PC-3 (cell line): ENCODE measurements around the gene PLAGL2. TPM values are rescaled to one million over a fixed set of nuclear protein-coding genes. Genes with fewer than 3 reads are reported as not detected.
A peak's percentile ranks its signal among the peaks of the same experiment; 100 is the strongest.

Experiments used
- ATAC-seq: fragments of 200-7000 bp; cut with Tn5 transposase; 2 replicates; pipeline ENCODE4 v1.9.1; 2020; ENCODE audit warnings: mild to moderate bottlenecking, moderate library complexity
- BruUV-seq: library from RNA; stranded (reverse); fragments of 400-500 nt; replicated peaks from 2 replicates; lab custom pipeline; 2021; lab: Mats Ljungman, UMichigan
- CTCF ChIA-PET: fragments of 300-600 bp; sonication (Branson Sonifier 250); formaldehyde crosslinking; loops from one replicate; lab custom pipeline; 2022; ENCODE audit warnings: antibody characterized with exemption; lab: Charles Lee
- POLR2A ChIA-PET: fragments of 300-600 bp; sonication (Branson Sonifier 250); formaldehyde crosslinking; loops from one replicate; lab custom pipeline; 2022; ENCODE audit warnings: antibody characterized with exemption; ENCODE audit not compliant: unreplicated experiment; lab: Charles Lee
- DNase-seq: peaks from one replicate; pipeline ENCODE4 v3.0.0-alpha.2; 2015
- H2AFZ ChIP-seq: fragments of 300-600 bp; sonication (generic); 2 replicates; pipeline ENCODE4 v1.6.0; 2016; ENCODE audit warnings: antibody characterized with exemption, low read length
- H3F3A ChIP-seq: fragments of 300-600 bp; sonication (generic); one replicate; pipeline ENCODE4 v1.6.0; 2017; ENCODE audit warnings: antibody characterized with exemption, low read length, control low read depth, mild to moderate bottlenecking; ENCODE audit not compliant: unreplicated experiment
- H3K27ac ChIP-seq: fragments of 300-600 bp; sonication (generic); 2 replicates; pipeline ENCODE4 v1.5.1; 2016; ENCODE audit warnings: mild to moderate bottlenecking, low read length
- H3K27me3 ChIP-seq: fragments of 300-600 bp; sonication (generic); 2 replicates; pipeline ENCODE4 v1.6.1; 2016; ENCODE audit warnings: low read length, mixed read lengths
- H3K36me3 ChIP-seq: fragments of 300-600 bp; sonication (generic); 2 replicates; pipeline ENCODE4 v1.6.1; 2016; ENCODE audit warnings: low read depth, mixed run types, low read length, mixed read lengths
- H3K4me1 ChIP-seq: fragments of 300-600 bp; sonication (generic); 2 replicates; pipeline ENCODE4 v1.5.1; 2016; ENCODE audit warnings: low read length; ENCODE audit not compliant: insufficient read depth
- H3K4me2 ChIP-seq: fragments of 300-600 bp; sonication (generic); 2 replicates; pipeline ENCODE4 v1.6.0; 2016; ENCODE audit warnings: low read length
- H3K4me3 ChIP-seq: fragments of 300-600 bp; sonication (generic); 2 replicates; pipeline ENCODE4 v1.5.1; 2016; ENCODE audit warnings: mild to moderate bottlenecking, low read length, mixed read lengths
- H3K79me2 ChIP-seq: fragments of 300-600 bp; sonication (generic); 2 replicates; pipeline ENCODE4 v1.6.1; 2017; ENCODE audit warnings: low read length, mixed read lengths
- H3K9ac ChIP-seq: fragments of 300-600 bp; sonication (generic); 2 replicates; pipeline ENCODE4 v1.6.0; 2016; ENCODE audit warnings: mild to moderate bottlenecking, low read length
- H3K9me2 ChIP-seq: fragments of 300-600 bp; sonication (generic); replicated peaks from 2 replicates; pipeline ENCODE4 v1.6.1; 2016; ENCODE audit warnings: mixed run types, low read length, mixed read lengths
- H3K9me3 ChIP-seq: fragments of 300-600 bp; sonication (generic); 2 replicates; pipeline ENCODE4 v1.6.1; 2016; ENCODE audit warnings: low read length, mixed read lengths
- H4K20me1 ChIP-seq: fragments of 300-600 bp; sonication (generic); 2 replicates; pipeline ENCODE4 v1.6.1; 2016; ENCODE audit warnings: low read length, mixed read lengths
- EZH2 ChIP-seq: fragments of 300-600 bp; sonication (generic); IDR thresholded peaks from one replicate; pipeline ENCODE4 v1.6.1; 2017; ENCODE audit warnings: antibody characterized with exemption, mild to moderate bottlenecking, low read length; ENCODE audit not compliant: unreplicated experiment
- EZH2phosphoT487 ChIP-seq: fragments of 300-600 bp; sonication (generic); IDR thresholded peaks from 2 replicates; pipeline ENCODE4 v1.6.1; 2018; ENCODE audit warnings: mild to moderate bottlenecking, antibody characterized with exemption, low read length, borderline replicate concordance
- intact Hi-C: fragments of 100-400 bp; cut with micrococcal nuclease; formaldehyde crosslinking; loops from 2 replicates; pipeline ENCODE4 v1.9.0; 2023
- total RNA-seq: library from RNA; depleted of rRNA; stranded (reverse); fragments of >200 nt; gene quantifications from 2 replicates; pipeline ENCODE4 v1.2.3, GENCODE V29; 2014
- TF ChIP-seq, protein P1 (sequence below): fragments of 300-600 bp; sonication (generic); conservative IDR thresholded peaks from 2 replicates; pipeline ENCODE4 v1.5.1; 2017; ENCODE audit warnings: antibody characterized with exemption, low read depth, mild to moderate bottlenecking, low read length

PLAGL2 gene
- total RNA-seq, 1 experiment from 2014 or later, result 4.4 TPM

DNA sequence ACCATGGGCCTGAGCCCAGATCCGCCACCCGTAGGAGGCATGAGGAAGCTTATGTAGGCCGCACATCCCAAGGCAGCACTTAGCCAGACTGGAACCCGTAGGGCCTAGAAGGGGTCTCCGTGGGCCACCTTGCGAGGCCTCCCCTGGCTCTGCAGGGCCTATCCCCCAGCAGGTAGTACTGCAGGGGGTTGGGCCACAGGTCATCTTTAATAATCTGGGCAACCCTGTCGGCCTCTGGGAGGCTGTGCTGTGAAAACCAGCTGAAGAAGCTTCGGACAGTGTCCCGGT lies 18.5 kb downstream of the PLAGL2 start:
- H3K9me2 ChIP-seq, result no peaks in the 10 kb centered on the region
- CTCF ChIA-PET, result no interaction called here
- peaks cover 7% of the 10 kb centered on the region for H3K4me1 ChIP-seq
- H3K27me3 ChIP-seq, result no peaks in the 10 kb centered on the region
- no peak for TF ChIP-seq EZH2phosphoT487
- TF ChIP-seq EZH2, result no peak
- TF ChIP-seq, protein P1, sequence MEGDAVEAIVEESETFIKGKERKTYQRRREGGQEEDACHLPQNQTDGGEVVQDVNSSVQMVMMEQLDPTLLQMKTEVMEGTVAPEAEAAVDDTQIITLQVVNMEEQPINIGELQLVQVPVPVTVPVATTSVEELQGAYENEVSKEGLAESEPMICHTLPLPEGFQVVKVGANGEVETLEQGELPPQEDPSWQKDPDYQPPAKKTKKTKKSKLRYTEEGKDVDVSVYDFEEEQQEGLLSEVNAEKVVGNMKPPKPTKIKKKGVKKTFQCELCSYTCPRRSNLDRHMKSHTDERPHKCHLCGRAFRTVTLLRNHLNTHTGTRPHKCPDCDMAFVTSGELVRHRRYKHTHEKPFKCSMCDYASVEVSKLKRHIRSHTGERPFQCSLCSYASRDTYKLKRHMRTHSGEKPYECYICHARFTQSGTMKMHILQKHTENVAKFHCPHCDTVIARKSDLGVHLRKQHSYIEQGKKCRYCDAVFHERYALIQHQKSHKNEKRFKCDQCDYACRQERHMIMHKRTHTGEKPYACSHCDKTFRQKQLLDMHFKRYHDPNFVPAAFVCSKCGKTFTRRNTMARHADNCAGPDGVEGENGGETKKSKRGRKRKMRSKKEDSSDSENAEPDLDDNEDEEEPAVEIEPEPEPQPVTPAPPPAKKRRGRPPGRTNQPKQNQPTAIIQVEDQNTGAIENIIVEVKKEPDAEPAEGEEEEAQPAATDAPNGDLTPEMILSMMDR, result no peak
- H3K4me2 ChIP-seq, result peak overlapping the region; percentile 88; the same call in 1 of the 2 replicates
- H3K9ac ChIP-seq, result no peak overlapping the region
- 0 out of 2 replicates have a peak overlapping the region, but pooled peaks have one; percentile 76 for H3K4me3 ChIP-seq
- no peaks in the 10 kb centered on the region for H4K20me1 ChIP-seq
- H3K36me3 ChIP-seq, result no peaks in the 10 kb centered on the region
- BruUV-seq, result TSS peak; percentile 24
- no peaks in the 10 kb centered on the region for H3K79me2 ChIP-seq
- no peaks in the 10 kb centered on the region for H3F3A ChIP-seq
- no peak overlapping the region for H2AFZ ChIP-seq
- DNase-seq (no peak), ATAC-seq (no peak)
- intact Hi-C loops, result no loop called here
- no peak overlapping the region for H3K27ac ChIP-seq
- H3K9me3 ChIP-seq, result no peaks in the 10 kb centered on the region
- POLR2A ChIA-PET, result no interaction called here

DNA sequence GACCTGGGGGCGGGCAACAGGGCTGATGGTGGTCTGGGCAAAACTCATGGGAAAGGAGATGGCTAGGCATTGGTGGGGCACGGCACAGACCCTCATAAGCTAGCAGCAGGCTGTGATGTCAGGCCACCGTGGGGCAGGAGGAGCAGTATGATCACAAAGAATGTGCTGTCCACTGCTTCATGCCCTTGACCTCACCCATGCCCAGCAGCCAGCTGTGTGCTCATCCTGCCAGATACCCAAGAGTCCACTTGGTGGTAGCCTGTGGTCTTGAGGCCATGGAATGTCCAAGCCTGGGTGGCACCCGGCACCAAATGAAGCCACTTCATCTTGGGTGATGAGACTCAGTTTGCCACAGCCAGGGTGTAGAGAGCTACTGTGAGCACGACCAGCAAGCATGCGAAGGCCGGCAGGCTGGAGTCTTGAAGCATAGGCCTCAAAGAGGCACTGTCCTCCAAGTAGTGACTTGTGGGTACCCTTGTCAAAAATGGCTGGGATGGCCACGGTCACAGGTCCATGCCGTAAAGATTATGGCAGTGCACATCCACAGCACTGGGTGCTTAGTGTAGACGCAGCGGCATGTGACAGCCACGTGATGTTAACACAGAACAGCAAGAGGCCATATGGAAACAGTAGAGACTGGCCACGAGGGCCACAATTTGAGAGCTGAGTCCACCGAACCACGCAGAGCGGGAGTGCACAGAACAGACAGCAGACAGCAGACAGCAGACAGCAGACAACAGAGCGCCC lies 19.0 kb downstream of the PLAGL2 start:
- no peaks in the 10 kb centered on the region for H3K9me2 ChIP-seq
- no peak for ATAC-seq
- intact Hi-C loops, result no loop called here

DNA sequence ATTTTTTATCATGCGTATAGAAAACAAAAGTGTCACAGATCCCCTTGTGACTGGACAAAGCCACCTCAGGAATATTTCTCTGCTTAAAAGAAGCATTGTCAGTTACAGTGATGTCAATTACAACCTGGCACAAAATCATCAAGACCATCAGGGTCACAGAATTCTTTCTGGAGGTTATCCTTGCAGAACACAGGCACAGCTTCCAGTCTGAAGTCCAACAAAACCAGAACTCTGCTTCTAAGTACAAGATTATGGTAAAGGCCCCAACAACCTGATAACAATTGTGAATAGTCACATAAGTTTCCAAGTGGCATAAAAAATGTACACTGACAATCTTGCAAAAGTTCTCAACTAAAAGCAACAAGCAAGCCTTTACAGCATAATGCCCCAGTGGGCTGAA lies 21.0 kb downstream of the PLAGL2 start:
- H3K36me3 ChIP-seq, result no peaks in the 10 kb centered on the region
- no TSS peak for BruUV-seq
- H3K9me3 ChIP-seq, result no peaks in the 10 kb centered on the region

More for the DNA sequence above, 19.0 kb downstream of the PLAGL2 start:
- POLR2A ChIA-PET, result no interaction called here
- no peak overlapping the region for H3K27ac ChIP-seq
- H2AFZ ChIP-seq, result no peak overlapping the region
- no peaks in the 10 kb centered on the region for H3K79me2 ChIP-seq
- no peaks in the 10 kb centered on the region for H3F3A ChIP-seq
- TF ChIP-seq, protein P1, result no peak
- no peak for TF ChIP-seq EZH2phosphoT487
- no peak for TF ChIP-seq EZH2
- BruUV-seq, result no TSS peak
- CTCF ChIA-PET, result no interaction called here
- H3K4me1 ChIP-seq, result peaks cover 7% of the 10 kb centered on the region
- H3K4me3 ChIP-seq, result no peak overlapping the region
- no peak overlapping the region for H3K4me2 ChIP-seq
- no peak overlapping the region for H3K9ac ChIP-seq
- no peaks in the 10 kb centered on the region for H4K20me1 ChIP-seq
- no peaks in the 10 kb centered on the region for H3K9me3 ChIP-seq
- no peaks in the 10 kb centered on the region for H3K36me3 ChIP-seq
- H3K27me3 ChIP-seq, result no peaks in the 10 kb centered on the region
- no peak for DNase-seq

More for the DNA sequence above, 21.0 kb downstream of the PLAGL2 start:
- no peaks in the 10 kb centered on the region for H3K79me2 ChIP-seq
- no peaks in the 10 kb centered on the region for H3K27me3 ChIP-seq
- no peak overlapping the region for H3K4me3 ChIP-seq
- ATAC-seq (no peak), DNase-seq (no peak)
- POLR2A ChIA-PET, result no interaction called here
- no peak overlapping the region for H3K27ac ChIP-seq
- TF ChIP-seq EZH2, result no peak
- TF ChIP-seq, protein P1, result no peak
- no peak for TF ChIP-seq EZH2phosphoT487
- no peak overlapping the region for H3K9ac ChIP-seq
- peaks cover 7% of the 10 kb centered on the region for H3K4me1 ChIP-seq
- H2AFZ ChIP-seq, result no peak overlapping the region
- no peaks in the 10 kb centered on the region for H3K9me2 ChIP-seq
- H4K20me1 ChIP-seq, result no peaks in the 10 kb centered on the region
- H3K4me2 ChIP-seq, result no peak overlapping the region
- intact Hi-C loops, result no loop called here
- CTCF ChIA-PET, result no interaction called here
- no peaks in the 10 kb centered on the region for H3F3A ChIP-seq
